Ovary (tissue), 3 donors: ENCODE data around the gene GRIK3.

Experiments used
- CTCF ChIP-seq, 3 donors: fragments of 450-650 bp in 2 of 3; fragments of 200-600 bp in 1 of 3; IDR thresholded peaks; one replicate each; pipeline versions ENCODE4 v1.5.1 to v1.8.0; 2016 to 2022; ENCODE audit warnings: antibody characterized with exemption in 3 of 3, mild to moderate bottlenecking in 1 of 3
- POLR2A ChIP-seq: fragments of 450-650 bp; IDR thresholded peaks from one replicate; pipeline ENCODE4 v1.6.1; 2017; ENCODE audit warnings: antibody characterized with exemption, mild to moderate bottlenecking, moderate library complexity
- donor health status: DM: no; HTN: no; CAD: no.

- no peak for TF ChIP-seq CTCF (IDR thresholded peaks at IDR 0.05)
- no peak for TF ChIP-seq POLR2A
These were observed 262.5 kb downstream of the GRIK3 start for GRCh38 chr1:36771660-36772284.
